ENCODE measurements around the gene ALPG. TPM values are rescaled to one million over a fixed set of nuclear protein-coding genes. Genes with fewer than 3 reads are reported as not detected.
"Not testable (repeated sequence)": the region's sequence is repeated elsewhere in the genome, so short reads cannot be mapped to it uniquely, and the experiment has no call there.

ALPG gene
- total RNA-seq, 1 donor from 2014 or later, result not detected

GRCh38 chr2:232444409-232445148 is 37.9 kb downstream of the ALPG start:
- Mint-ChIP-seq H3K4me1 (ENCODE audit: low read depth) (peaks cover 4% of the 10 kb centered on the region), H3K27me3 (ENCODE audit: low read depth) (no peaks in the 10 kb centered on the region), H3K36me3 (ENCODE audit: low read depth) (no peaks in the 10 kb centered on the region), H3K9me3 (no peaks in the 10 kb centered on the region), H3K27ac (no peak overlapping the region), H3K4me3 (ENCODE audit: low read depth) (no peak overlapping the region)
- intact Hi-C loops (cut with micrococcal nuclease), result loop anchor here (5.0 kb wide), 1 partner anchor 78 kb away; the partner anchor contains the start of gene PRSS56
- peak; percentile 55 for DNase-seq (ENCODE audit: low spot score)

GRCh38 chr2:232445149-232445885 is 38.7 kb downstream of the ALPG start:
- intact Hi-C loops (cut with micrococcal nuclease); H3K4me3 Mint-ChIP-seq (ENCODE audit: low read depth); DNase-seq (ENCODE audit: low spot score); H3K9me3 Mint-ChIP-seq; H3K27me3 Mint-ChIP-seq (ENCODE audit: low read depth); H3K36me3 Mint-ChIP-seq (ENCODE audit: low read depth); H3K4me1 Mint-ChIP-seq (ENCODE audit: low read depth); H3K27ac Mint-ChIP-seq: not testable (repeated sequence)

- intact Hi-C loops (cut with micrococcal nuclease); H3K9me3 Mint-ChIP-seq; DNase-seq (ENCODE audit: low spot score); H3K4me3 Mint-ChIP-seq (ENCODE audit: low read depth); H3K27ac Mint-ChIP-seq; H3K27me3 Mint-ChIP-seq (ENCODE audit: low read depth); H3K4me1 Mint-ChIP-seq (ENCODE audit: low read depth); H3K36me3 Mint-ChIP-seq (ENCODE audit: low read depth): not testable (repeated sequence)
Measured at GRCh38 chr2:232446266-232446777, 39.7 kb downstream of the ALPG start.

GRCh38 chr2:232447091-232447620 is 40.5 kb downstream of the ALPG start:
- Mint-ChIP-seq H3K4me1 (ENCODE audit: low read depth) (no peaks in the 10 kb centered on the region), H3K27me3 (ENCODE audit: low read depth) (no peaks in the 10 kb centered on the region), H3K36me3 (ENCODE audit: low read depth) (no peaks in the 10 kb centered on the region), H3K27ac (no peak overlapping the region), H3K4me3 (ENCODE audit: low read depth) (no peak overlapping the region), H3K9me3 (no peaks in the 10 kb centered on the region)
- intact Hi-C loops (cut with micrococcal nuclease), result no loop called here
- no peak for DNase-seq (ENCODE audit: low spot score)

GRCh38 chr2:232447638-232448303 is 41.1 kb downstream of the ALPG start:
- no peaks in the 10 kb centered on the region for H3K9me3 Mint-ChIP-seq
- no peak for DNase-seq (ENCODE audit: low spot score)
- no peaks in the 10 kb centered on the region for H3K4me1 Mint-ChIP-seq (ENCODE audit: low read depth)
- no peak overlapping the region for H3K4me3 Mint-ChIP-seq (ENCODE audit: low read depth)
- intact Hi-C loops (cut with micrococcal nuclease), result no loop called here
- H3K27ac Mint-ChIP-seq, result no peak overlapping the region
- H3K36me3 Mint-ChIP-seq (ENCODE audit: low read depth), result no peaks in the 10 kb centered on the region
- no peaks in the 10 kb centered on the region for H3K27me3 Mint-ChIP-seq (ENCODE audit: low read depth)

- H3K4me3 Mint-ChIP-seq (ENCODE audit: low read depth), result no peak overlapping the region
- no peaks in the 10 kb centered on the region for H3K9me3 Mint-ChIP-seq
- no peaks in the 10 kb centered on the region for H3K4me1 Mint-ChIP-seq (ENCODE audit: low read depth)
- no peak overlapping the region for H3K27ac Mint-ChIP-seq
- H3K27me3 Mint-ChIP-seq (ENCODE audit: low read depth), result no peaks in the 10 kb centered on the region
- no peak for DNase-seq (ENCODE audit: low spot score)
- no peaks in the 10 kb centered on the region for H3K36me3 Mint-ChIP-seq (ENCODE audit: low read depth)
- intact Hi-C loops (cut with micrococcal nuclease), result no loop called here
Measured at GRCh38 chr2:232448304-232448690, 41.7 kb downstream of the ALPG start.

- H3K4me3 Mint-ChIP-seq (ENCODE audit: low read depth), result no peak overlapping the region
- DNase-seq (ENCODE audit: low spot score), result no peak
- intact Hi-C loops (cut with micrococcal nuclease), result no loop called here
- no peak overlapping the region for H3K27ac Mint-ChIP-seq
- H3K36me3 Mint-ChIP-seq (ENCODE audit: low read depth), result no peaks in the 10 kb centered on the region
- H3K4me1 Mint-ChIP-seq (ENCODE audit: low read depth), result no peaks in the 10 kb centered on the region
- peaks cover 2% of the 10 kb centered on the region for H3K27me3 Mint-ChIP-seq (ENCODE audit: low read depth)
- H3K9me3 Mint-ChIP-seq, result no peaks in the 10 kb centered on the region
Measured at GRCh38 chr2:232449964-232450363, 43.3 kb downstream of the ALPG start.

GRCh38 chr2:232451645-232452044 is 45.0 kb downstream of the ALPG start:
- H3K9me3 Mint-ChIP-seq; H3K4me1 Mint-ChIP-seq (ENCODE audit: low read depth); DNase-seq (ENCODE audit: low spot score); intact Hi-C loops (cut with micrococcal nuclease); H3K36me3 Mint-ChIP-seq (ENCODE audit: low read depth); H3K27me3 Mint-ChIP-seq (ENCODE audit: low read depth); H3K27ac Mint-ChIP-seq; H3K4me3 Mint-ChIP-seq (ENCODE audit: low read depth): not testable (repeated sequence)

- H3K4me1 Mint-ChIP-seq (ENCODE audit: low read depth), result no peaks in the 10 kb centered on the region
- H3K4me3 Mint-ChIP-seq (ENCODE audit: low read depth), result no peak overlapping the region
- H3K9me3 Mint-ChIP-seq, result no peaks in the 10 kb centered on the region
- H3K27ac Mint-ChIP-seq, result no peak overlapping the region
- no peak for DNase-seq (ENCODE audit: low spot score)
- intact Hi-C loops (cut with micrococcal nuclease), result no loop called here
- no peaks in the 10 kb centered on the region for H3K36me3 Mint-ChIP-seq (ENCODE audit: low read depth)
- H3K27me3 Mint-ChIP-seq (ENCODE audit: low read depth), result peaks cover 2% of the 10 kb centered on the region
Measured at GRCh38 chr2:232454630-232455029, 48.0 kb downstream of the ALPG start.

GRCh38 chr2:232455426-232456255 is 49.0 kb downstream of the ALPG start, which contains the start of gene ALPI:
Gene ALPI, plus strand, starts transcription at chr2:232456153. Its CDS starts 47 bp downstream, at chr2:232456200.
- intact Hi-C loops (cut with micrococcal nuclease), result no loop called here
- Mint-ChIP-seq H3K27ac (no peak within 1 kb of the TSS), H3K4me3 (ENCODE audit: low read depth) (no peak within 1 kb of the TSS), H3K36me3 (ENCODE audit: low read depth) (no peaks in the 10 kb centered on the region), H3K27me3 (ENCODE audit: low read depth) (peaks cover 5% of the 10 kb centered on the region), H3K9me3 (no peaks in the 10 kb centered on the region), H3K4me1 (ENCODE audit: low read depth) (no peaks in the 10 kb centered on the region)
- DNase-seq (ENCODE audit: low spot score), result no peak

GRCh38 chr2:232456296-232457120 is 49.9 kb downstream of the ALPG start:
- Mint-ChIP-seq H3K4me3 (ENCODE audit: low read depth) (no peak overlapping the region), H3K36me3 (ENCODE audit: low read depth) (no peaks in the 10 kb centered on the region), H3K27me3 (ENCODE audit: low read depth) (peaks cover 8% of the 10 kb centered on the region), H3K27ac (no peak overlapping the region), H3K4me1 (ENCODE audit: low read depth) (no peaks in the 10 kb centered on the region), H3K9me3 (no peaks in the 10 kb centered on the region)
- intact Hi-C loops (cut with micrococcal nuclease), result no loop called here
- no peak for DNase-seq (ENCODE audit: low spot score)
